Activated naive CD4-positive, alpha-beta T cell treated with anti-CD3 and anti-CD28 coated beads, Interleukin-2, amount 50 U/mL, for 24 hours (primary cell): ENCODE measurements around the gene KCNN3.
"Not testable (repeated sequence)": the region's sequence is repeated elsewhere in the genome, so short reads cannot be mapped to it uniquely, and the experiment has no call there.

Experiments used
- H3K27ac Mint-ChIP-seq: one replicate; pipeline ENCODE4 v1.8.0; 2021; ENCODE audit warnings: mild to moderate bottlenecking, mixed read lengths
- H3K27me3 Mint-ChIP-seq: one replicate; pipeline ENCODE4 v1.8.0; 2021; ENCODE audit warnings: mixed read lengths
- H3K36me3 Mint-ChIP-seq: one replicate; pipeline ENCODE4 v1.8.0; 2021; ENCODE audit warnings: mixed read lengths
- H3K4me1 Mint-ChIP-seq: one replicate; pipeline ENCODE4 v1.8.0; 2021; ENCODE audit warnings: mixed read lengths
- H3K4me3 Mint-ChIP-seq: one replicate; pipeline ENCODE4 v1.8.0; 2021; ENCODE audit warnings: mild to moderate bottlenecking, mixed read lengths
- H3K9me3 Mint-ChIP-seq: one replicate; pipeline ENCODE4 v1.8.0; 2021; ENCODE audit warnings: mixed read lengths

The KCNN3 gene

DNA sequence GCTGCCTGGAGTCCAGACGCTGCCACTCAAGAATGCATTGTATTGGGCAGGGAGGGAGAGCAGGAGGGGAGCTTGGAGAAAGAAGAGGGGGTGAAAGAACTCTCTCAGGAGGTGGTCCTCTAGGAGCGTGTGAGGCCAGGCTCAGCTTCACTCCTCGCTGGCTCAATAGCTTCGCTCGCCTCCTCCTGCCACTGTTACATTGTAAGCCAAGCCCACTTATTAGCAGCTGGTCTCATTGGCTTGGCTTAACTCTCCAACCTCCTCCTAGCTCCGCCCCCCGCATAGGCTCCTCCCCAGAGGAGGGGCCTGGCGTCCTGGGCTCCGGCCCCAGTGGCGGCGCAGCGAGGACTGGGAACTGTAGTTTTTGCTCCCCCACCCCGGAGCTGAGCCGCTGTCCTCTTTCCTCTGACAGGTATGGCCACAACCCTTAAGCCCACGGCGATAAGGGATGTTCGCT is at the start of gene KCNN3:
Gene KCNN3 (minus strand): TSS at position 167 of the 457 bp plus-strand sequence. CDS start 317 bp downstream, outside the sequence.
- no peak within 1 kb of the TSS for H3K27ac Mint-ChIP-seq
- no peaks in the 10 kb centered on the region for H3K9me3 Mint-ChIP-seq
- peak within 1 kb of the TSS; percentile 34 for H3K4me3 Mint-ChIP-seq
- peaks cover 16% of the 10 kb centered on the region for H3K27me3 Mint-ChIP-seq
- no peaks in the 10 kb centered on the region for H3K36me3 Mint-ChIP-seq
- peaks cover 37% of the 10 kb centered on the region for H3K4me1 Mint-ChIP-seq

DNA sequence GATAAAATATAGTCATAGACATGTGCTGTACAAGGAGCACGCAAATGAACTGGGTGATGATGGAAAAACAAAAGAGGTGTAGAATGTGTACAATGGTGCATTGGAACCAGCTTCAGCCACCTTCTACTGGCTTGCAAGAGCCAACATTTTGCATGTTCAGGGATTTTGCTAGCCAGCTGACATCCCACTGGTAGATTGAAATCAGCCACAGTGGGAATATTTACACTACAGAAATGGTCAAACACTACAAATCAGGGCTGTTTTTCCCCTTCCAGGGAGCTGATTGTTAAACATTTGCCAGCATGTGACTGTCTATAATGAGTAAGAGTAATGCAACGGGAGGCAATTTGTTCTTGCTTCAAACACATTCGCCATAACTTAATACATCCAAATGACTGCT is 43.2 kb upstream of the KCNN3 start:
- H3K9me3 Mint-ChIP-seq = peaks cover 4% of the 10 kb centered on the region
- H3K27me3 Mint-ChIP-seq = no peaks in the 10 kb centered on the region
- no peak overlapping the region for H3K4me3 Mint-ChIP-seq
- no peak overlapping the region for H3K27ac Mint-ChIP-seq
- peaks cover 6% of the 10 kb centered on the region for H3K36me3 Mint-ChIP-seq
- H3K4me1 Mint-ChIP-seq = no peaks in the 10 kb centered on the region

DNA sequence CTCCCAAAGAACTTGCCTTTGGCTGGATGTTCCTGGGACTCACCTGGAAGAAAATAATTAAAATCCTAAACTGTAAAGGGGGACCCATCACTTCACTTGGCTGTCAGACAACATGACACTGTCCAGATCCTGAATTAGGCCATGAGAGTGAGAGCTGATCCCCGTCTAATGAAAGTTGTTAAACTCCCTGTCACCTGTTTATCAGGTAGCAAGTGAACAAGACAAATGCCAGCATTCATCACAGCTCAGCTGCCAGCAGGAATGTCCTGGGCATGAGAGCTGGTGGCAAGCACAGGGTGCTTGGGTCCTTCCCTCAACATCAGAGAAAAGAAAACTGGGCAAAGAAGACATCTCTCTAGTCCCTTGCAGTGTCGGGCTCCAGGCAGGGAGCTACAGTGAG is 42.7 kb upstream of the KCNN3 start:
- Mint-ChIP-seq H3K36me3 (peaks cover 6% of the 10 kb centered on the region), H3K9me3 (peaks cover 4% of the 10 kb centered on the region), H3K27me3 (no peaks in the 10 kb centered on the region), H3K4me3 (no peak overlapping the region), H3K27ac (no peak overlapping the region), H3K4me1 (no peaks in the 10 kb centered on the region)

DNA sequence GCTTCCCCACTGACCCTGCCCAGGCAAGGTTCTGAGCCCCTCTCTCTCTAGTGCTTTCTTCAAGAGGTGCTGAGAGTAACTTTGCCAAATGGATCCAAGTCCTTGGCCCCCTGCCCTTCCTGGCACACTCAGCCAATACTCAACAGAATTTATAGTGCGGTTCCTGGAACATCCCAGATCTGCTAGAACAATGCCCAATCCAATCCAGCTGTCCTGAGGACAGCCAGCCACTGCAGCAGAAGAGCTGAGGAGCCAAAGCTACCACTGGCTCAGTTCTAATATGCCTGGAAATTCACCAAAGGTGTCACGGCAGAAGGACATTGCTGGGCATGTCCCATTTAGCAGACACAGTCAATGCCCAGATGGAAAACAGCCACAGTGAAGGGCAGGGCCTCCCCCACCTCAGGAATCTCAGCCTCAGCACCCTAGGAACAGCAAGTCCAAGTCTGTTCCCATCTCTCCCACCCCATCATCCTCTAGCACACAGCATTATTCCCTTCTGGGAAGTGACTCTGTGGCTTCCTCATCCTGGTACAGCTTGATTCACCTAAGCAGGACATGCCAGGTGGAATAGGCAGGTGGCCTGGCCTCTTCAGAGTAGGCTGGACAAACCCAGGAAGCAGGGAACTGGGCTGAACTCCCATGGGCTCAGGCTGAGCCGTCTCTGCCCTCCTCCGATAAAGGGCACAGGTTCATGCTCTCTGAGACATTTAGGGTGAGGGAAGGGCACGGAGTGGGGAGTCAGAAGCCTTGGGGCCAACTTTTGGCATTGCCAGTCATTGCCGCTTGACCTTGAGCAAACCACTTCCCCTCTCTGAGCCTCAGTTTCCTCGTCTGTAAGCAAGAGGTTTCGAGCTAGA is 41.8 kb upstream of the KCNN3 start:
- H3K27me3 Mint-ChIP-seq = no peaks in the 10 kb centered on the region
- peaks cover 5% of the 10 kb centered on the region for H3K36me3 Mint-ChIP-seq
- no peaks in the 10 kb centered on the region for H3K4me1 Mint-ChIP-seq
- no peak overlapping the region for H3K4me3 Mint-ChIP-seq
- peaks cover 4% of the 10 kb centered on the region for H3K9me3 Mint-ChIP-seq
- no peak overlapping the region for H3K27ac Mint-ChIP-seq

DNA sequence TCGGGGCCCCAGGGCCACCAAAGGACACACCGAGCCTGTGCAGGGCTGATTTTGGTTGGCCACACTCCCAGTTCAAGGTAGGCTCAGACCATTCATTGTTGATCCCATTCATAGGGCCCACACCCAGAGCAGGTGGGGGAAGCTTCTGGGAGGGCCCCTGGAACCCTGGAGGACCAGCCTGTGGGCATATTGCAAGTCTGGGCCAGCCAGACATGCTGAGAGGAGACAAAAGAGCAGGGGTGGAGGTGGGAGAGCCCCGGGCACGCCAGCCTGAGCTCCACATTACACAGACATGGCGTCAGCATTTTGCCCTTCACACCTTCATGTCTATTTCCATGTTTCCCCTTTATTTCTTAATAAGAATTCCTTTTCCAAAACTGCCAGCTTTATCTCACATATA is 40.8 kb upstream of the KCNN3 start:
- Mint-ChIP-seq H3K4me1 (no peaks in the 10 kb centered on the region), H3K27me3 (no peaks in the 10 kb centered on the region), H3K27ac (no peak overlapping the region), H3K9me3 (no peaks in the 10 kb centered on the region), H3K4me3 (no peak overlapping the region), H3K36me3 (no peaks in the 10 kb centered on the region)

DNA sequence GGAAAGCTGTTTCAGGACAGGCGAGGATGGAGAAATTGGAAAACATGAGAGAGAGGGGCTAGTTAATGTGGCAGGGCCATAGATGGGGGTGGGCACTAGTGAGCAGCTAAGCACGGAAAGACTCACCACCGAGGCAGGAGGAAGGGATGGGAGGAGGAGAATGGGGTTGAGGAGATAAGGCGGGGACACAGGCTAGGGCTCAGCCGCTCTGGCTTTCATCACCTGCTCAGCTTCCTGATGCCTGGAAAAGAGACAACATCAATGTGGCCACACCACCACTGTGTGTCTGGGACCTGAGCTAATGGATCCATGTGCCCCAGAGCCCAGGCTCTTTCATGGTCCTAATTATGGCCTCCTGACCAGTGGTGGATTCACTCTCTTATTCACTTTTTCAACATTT is 38.9 kb upstream of the KCNN3 start:
- Mint-ChIP-seq H3K27ac (no peak overlapping the region), H3K9me3 (no peaks in the 10 kb centered on the region), H3K4me1 (no peaks in the 10 kb centered on the region)

DNA sequence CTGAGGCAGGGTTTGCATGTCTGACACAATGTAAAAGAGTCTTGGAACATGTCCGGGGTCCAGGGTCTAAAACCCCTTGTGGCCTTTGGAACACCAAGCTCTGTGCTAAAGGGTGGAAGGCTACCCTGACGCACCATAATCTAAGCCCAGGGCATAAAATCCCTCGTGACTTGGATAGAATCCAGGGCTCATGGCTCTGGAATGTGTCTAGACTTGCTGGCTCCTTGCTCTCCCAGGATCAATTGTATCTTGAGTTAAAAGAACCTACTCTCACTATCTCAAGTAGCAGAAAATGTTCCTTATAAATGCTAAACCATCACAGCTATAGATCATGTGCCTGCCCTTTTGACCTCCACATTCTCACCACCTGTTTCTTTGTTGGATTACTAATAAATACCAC is 38.0 kb upstream of the KCNN3 start:
- H3K27ac Mint-ChIP-seq, H3K4me1 Mint-ChIP-seq, H3K9me3 Mint-ChIP-seq, H3K36me3 Mint-ChIP-seq, H3K4me3 Mint-ChIP-seq, H3K27me3 Mint-ChIP-seq: not testable (repeated sequence)

More for the DNA sequence above, 38.9 kb upstream of the KCNN3 start:
- Mint-ChIP-seq H3K27me3 (no peaks in the 10 kb centered on the region), H3K4me3 (no peak overlapping the region), H3K36me3 (no peaks in the 10 kb centered on the region)

DNA sequence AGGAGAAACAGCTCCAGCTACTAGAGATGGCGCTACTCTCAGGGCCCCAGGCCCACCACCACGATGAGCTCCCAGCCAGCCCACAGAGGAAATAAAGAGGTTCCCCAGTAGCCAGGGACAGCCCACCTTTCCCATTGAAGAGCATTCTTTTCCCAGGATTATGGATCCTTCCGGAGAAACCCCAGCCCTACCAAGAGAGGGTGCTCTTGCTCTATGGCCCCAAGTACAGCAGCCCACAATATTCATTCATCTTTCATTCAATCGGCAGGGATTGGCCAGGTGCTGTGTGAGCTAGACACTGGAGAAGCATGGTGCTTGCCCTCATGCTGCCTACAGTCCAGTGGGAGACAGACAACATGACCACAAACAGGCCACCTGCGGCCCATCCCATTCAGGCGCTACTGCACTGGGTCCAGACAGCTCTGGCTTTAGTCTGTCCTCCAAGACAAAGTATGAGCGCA is 36.6 kb upstream of the KCNN3 start:
- Mint-ChIP-seq H3K27ac (no peak overlapping the region), H3K4me1 (no peaks in the 10 kb centered on the region), H3K4me3 (no peak overlapping the region), H3K36me3 (no peaks in the 10 kb centered on the region), H3K9me3 (no peaks in the 10 kb centered on the region), H3K27me3 (no peaks in the 10 kb centered on the region)

DNA sequence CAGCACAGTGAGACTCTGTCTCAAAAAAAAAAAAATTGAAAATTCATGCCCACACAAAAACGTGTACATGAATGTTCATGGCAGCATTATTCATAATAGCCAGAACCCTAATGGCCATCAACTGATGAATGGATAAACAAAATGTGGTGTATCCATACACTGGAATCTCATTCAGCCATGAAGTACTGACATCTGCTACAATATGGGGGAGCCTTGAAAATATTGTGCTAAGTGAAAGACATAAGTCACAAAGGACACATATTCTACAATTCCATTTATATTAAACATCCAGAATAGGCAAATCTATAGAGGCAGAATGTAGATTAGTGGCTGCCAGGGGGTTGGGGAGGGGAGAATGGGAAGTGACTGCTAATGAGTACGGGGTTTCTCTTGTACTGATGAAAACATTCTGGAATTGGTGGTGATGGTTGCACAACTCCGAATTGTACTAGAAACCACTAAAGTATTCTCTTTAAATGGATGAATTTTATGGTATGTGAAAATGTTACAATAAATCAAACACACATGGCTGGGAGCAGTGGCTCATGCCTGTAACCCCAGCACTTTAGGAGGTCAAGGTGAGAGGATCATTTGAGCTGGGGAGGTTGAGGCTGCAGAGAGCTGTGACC is 33.0 kb upstream of the KCNN3 start:
- no peaks in the 10 kb centered on the region for H3K27me3 Mint-ChIP-seq
- no peak overlapping the region for H3K27ac Mint-ChIP-seq
- H3K4me1 Mint-ChIP-seq = no peaks in the 10 kb centered on the region
- no peaks in the 10 kb centered on the region for H3K36me3 Mint-ChIP-seq
- H3K4me3 Mint-ChIP-seq = no peak overlapping the region
- no peaks in the 10 kb centered on the region for H3K9me3 Mint-ChIP-seq

DNA sequence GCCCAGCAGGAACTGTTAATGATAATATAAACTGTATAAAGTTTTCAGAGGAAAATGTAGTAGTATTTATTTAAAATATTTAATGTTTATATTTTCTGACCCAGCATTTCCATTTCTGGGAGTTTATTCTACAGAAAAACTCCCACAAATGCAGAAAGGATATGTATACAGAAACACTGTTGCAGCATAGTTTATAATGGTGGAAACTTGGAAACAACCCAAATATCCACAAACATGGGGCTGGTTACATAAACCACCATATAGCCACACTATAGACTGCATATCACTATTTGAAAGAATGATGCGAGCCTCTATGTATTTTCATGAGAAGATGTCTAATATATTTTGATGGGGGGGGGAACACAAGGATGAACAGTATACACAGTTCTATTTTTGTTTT is 31.5 kb upstream of the KCNN3 start:
- H3K36me3 Mint-ChIP-seq = no peaks in the 10 kb centered on the region
- H3K27ac Mint-ChIP-seq = no peak overlapping the region
- no peaks in the 10 kb centered on the region for H3K4me1 Mint-ChIP-seq
- no peaks in the 10 kb centered on the region for H3K27me3 Mint-ChIP-seq
- no peak overlapping the region for H3K4me3 Mint-ChIP-seq
- no peaks in the 10 kb centered on the region for H3K9me3 Mint-ChIP-seq

DNA sequence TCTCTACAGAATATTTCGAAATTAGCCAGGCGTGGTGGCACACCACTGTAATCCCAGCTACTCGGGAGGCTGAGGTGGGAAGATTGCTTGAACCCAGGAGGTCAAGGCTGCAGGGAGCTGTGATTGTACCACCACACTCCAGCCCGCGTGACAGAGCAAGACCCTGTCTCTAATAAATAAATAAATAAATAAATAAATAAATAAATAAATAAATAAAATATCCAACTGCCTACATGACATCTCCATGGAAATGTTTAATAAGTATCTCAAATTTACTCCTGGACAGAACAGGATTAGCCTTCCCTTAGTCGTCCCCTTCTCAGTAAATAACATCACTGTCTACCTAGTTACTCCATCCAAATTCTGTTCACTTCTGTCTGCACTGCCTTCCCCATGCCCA is 29.0 kb upstream of the KCNN3 start:
- Mint-ChIP-seq H3K27ac (no peak overlapping the region), H3K4me3 (no peak overlapping the region), H3K4me1 (no peaks in the 10 kb centered on the region), H3K36me3 (no peaks in the 10 kb centered on the region), H3K9me3 (no peaks in the 10 kb centered on the region), H3K27me3 (no peaks in the 10 kb centered on the region)

DNA sequence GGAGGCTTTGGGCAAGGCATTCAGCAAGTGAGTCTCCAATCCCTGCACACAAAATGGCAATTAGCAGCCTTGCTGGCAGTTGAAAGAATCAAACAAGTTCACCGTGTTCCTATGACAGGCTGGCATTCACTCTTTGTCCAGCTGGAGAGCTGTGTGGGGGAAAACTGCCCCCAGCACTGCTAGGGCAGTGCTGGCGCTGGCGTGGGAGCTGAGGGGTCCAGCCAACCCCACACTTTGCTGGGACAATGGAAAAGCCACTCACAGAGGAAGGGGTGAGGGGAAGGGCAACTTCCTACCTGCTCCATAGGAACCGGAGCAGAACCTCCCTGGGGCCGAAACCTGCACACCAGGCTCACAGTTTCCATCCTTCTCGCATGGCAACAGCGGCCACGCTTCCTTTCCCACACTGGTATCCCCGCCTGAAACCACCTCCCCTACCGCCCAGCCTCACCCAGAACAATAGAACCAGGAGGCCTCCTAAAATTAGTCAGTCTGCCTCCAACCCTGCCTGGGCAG is 26.7 kb upstream of the KCNN3 start:
- Mint-ChIP-seq H3K9me3 (no peaks in the 10 kb centered on the region), H3K4me1 (peaks cover 6% of the 10 kb centered on the region), H3K4me3 (no peak overlapping the region)

DNA sequence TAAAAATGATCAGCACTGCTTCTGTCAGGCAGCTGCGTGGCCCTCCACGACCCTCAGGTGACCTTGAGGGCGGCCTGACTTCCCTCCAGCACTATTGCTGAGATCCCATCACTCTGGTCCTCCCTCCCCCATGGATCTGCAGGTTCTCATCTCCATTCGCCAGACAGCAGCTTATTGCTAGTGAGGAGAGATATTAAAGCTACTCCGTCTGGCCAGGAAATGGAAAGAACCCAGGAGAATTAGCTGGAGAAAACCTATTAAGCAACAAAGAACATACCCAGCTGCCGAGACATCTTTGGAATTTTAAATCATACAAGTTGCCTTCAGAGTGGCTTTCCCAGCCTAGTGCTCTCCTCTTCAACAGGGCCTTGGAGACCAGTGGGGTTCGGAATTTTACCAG is 25.7 kb upstream of the KCNN3 start:
- Mint-ChIP-seq H3K4me3 (no peak overlapping the region), H3K36me3 (no peaks in the 10 kb centered on the region), H3K4me1 (peaks cover 12% of the 10 kb centered on the region), H3K27ac (no peak overlapping the region), H3K27me3 (no peaks in the 10 kb centered on the region), H3K9me3 (no peaks in the 10 kb centered on the region)

More for the DNA sequence above, 26.7 kb upstream of the KCNN3 start:
- Mint-ChIP-seq H3K27ac (no peak overlapping the region), H3K27me3 (no peaks in the 10 kb centered on the region), H3K36me3 (no peaks in the 10 kb centered on the region)

DNA sequence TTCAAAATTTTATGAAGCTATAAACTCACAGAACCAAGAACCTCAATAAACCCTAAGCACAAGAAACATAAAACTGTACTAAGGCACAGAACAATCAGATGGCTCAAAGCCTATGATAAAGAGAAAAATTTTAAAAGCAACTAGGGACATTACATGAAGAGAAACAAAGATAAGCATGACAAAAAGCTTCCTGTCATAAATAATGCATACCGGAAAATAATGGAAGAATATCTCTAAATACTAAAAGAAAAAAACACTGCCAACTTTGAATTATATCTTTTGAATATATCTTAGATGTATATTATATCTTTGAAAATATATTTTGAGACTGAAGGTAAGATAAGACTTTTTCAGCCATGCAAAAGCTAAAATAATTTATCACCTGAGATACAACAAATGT is 21.4 kb upstream of the KCNN3 start:
- no peaks in the 10 kb centered on the region for H3K27me3 Mint-ChIP-seq
- no peak overlapping the region for H3K27ac Mint-ChIP-seq
- no peaks in the 10 kb centered on the region for H3K36me3 Mint-ChIP-seq
- H3K4me3 Mint-ChIP-seq = no peak overlapping the region
- H3K9me3 Mint-ChIP-seq = no peaks in the 10 kb centered on the region
- peaks cover 12% of the 10 kb centered on the region for H3K4me1 Mint-ChIP-seq

DNA sequence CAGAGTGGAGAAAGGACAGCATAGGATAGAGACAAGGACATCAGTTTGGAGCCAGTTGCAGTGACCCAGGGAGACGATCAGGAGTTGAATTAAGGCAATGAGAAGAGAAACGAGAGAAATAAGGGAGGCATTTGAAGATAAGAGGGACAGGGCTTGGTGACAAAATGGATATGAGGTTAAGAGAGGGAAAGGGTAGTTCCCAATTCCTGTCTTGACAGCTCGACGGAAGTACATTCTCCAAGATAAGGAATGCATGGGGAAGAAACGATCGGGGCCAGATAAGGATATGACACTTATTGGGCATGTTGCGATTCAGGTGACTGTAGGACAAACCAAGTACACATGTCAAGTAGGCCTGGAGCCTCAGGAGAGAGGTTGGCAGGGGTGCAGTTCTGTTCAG is 18.7 kb upstream of the KCNN3 start:
- peaks cover 12% of the 10 kb centered on the region for H3K4me1 Mint-ChIP-seq
- no peaks in the 10 kb centered on the region for H3K36me3 Mint-ChIP-seq
- no peaks in the 10 kb centered on the region for H3K9me3 Mint-ChIP-seq
- H3K27me3 Mint-ChIP-seq = no peaks in the 10 kb centered on the region
- no peak overlapping the region for H3K27ac Mint-ChIP-seq
- H3K4me3 Mint-ChIP-seq = no peak overlapping the region
